ENCODE data around the gene GRB10. TPM values are rescaled to one million over a fixed set of nuclear protein-coding genes. Genes with fewer than 3 reads are reported as not detected.

GRB10 gene
- total RNA-seq, 2 experiments from 2014 or later, result 4.4 TPM

DNA sequence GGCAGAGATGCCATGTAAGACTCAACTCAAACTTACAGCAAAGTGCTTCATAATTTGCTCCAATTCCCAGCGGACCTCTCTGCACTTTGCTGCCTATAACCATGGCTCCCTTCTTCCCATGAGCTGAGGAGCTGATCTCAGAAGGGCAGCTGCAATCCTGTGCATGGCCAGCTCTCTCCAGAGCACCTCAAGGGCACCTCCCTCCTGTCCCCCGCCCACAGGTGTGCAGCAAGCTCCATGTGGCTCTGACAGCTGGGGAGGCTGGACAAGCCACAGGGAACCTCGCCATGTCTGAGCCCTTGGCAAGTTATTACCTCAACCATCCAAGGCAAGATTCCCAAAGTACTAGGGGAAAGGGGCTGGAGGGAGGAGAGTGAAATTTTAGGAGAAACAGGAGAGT, 156.4 kb downstream of the GRB10 start:
- peaks cover 3% of the 10 kb centered on the region for H3K27me3 Mint-ChIP-seq
- CTCF ChIA-PET, result interaction anchor here (1.5 to 1.9 kb wide), 2 partner anchors 11 to 535 kb away, joined by 3 to 6 read pairs; no protein-coding TSS in a partner anchor
- H3K9me3 Mint-ChIP-seq, result no peaks in the 10 kb centered on the region
- no peak overlapping the region for H3K4me3 Mint-ChIP-seq
- no peak overlapping the region for H3K27ac Mint-ChIP-seq
- no peaks in the 10 kb centered on the region for H3K36me3 Mint-ChIP-seq (ENCODE audit: low read depth)
- POLR2A ChIA-PET, result no interaction called here
- DNase-seq, result no peak
- H3K4me1 Mint-ChIP-seq, result no peaks in the 10 kb centered on the region

GRCh38 chr7:50625360-50625759, 157.3 kb downstream of the GRB10 start:
- ChIA-PET POLR2A (no interaction called here), CTCF (interaction anchor here (1.5 to 1.9 kb wide), 2 partner anchors 10 to 536 kb away, joined by 3 to 6 read pairs; no protein-coding TSS in a partner anchor)
- H3K4me1 Mint-ChIP-seq, result no peaks in the 10 kb centered on the region
- no peak overlapping the region for H3K4me3 Mint-ChIP-seq
- no peaks in the 10 kb centered on the region for H3K36me3 Mint-ChIP-seq (ENCODE audit: low read depth)
- no peak for DNase-seq
- no peak overlapping the region for H3K27ac Mint-ChIP-seq
- H3K9me3 Mint-ChIP-seq, result no peaks in the 10 kb centered on the region
- peaks cover 7% of the 10 kb centered on the region for H3K27me3 Mint-ChIP-seq

DNA sequence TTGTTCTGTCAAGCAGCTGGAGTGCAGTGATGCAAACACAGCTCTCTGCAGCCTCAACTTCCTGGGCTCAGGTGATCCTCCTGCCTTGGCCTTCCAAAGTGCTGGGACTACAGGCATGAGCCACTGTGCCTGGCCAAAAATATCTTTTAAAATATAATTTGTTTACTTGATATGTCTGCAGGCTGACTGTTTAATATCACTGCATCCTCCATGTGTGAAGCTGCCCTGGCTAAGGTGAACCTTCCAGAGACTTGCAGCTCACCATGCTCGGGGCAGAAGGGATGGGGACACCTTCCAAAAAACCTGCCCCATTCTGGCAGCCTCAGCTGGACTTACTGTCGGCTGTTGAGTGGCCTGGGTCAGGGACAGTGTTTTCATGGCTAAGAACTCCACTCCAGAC, 159.9 kb downstream of the GRB10 start:
- ChIA-PET CTCF (interaction anchor here (1.1 to 2.5 kb wide), 2 partner anchors 11 to 29 kb away, joined by 3 to 9 read pairs; no protein-coding TSS in a partner anchor), POLR2A (no interaction called here)
- no peaks in the 10 kb centered on the region for H3K36me3 Mint-ChIP-seq (ENCODE audit: low read depth)
- no peak for DNase-seq
- H3K4me3 Mint-ChIP-seq, result no peak overlapping the region
- H3K4me1 Mint-ChIP-seq, result no peaks in the 10 kb centered on the region
- peaks cover 11% of the 10 kb centered on the region for H3K27me3 Mint-ChIP-seq
- H3K9me3 Mint-ChIP-seq, result no peaks in the 10 kb centered on the region
- no peak overlapping the region for H3K27ac Mint-ChIP-seq

DNA sequence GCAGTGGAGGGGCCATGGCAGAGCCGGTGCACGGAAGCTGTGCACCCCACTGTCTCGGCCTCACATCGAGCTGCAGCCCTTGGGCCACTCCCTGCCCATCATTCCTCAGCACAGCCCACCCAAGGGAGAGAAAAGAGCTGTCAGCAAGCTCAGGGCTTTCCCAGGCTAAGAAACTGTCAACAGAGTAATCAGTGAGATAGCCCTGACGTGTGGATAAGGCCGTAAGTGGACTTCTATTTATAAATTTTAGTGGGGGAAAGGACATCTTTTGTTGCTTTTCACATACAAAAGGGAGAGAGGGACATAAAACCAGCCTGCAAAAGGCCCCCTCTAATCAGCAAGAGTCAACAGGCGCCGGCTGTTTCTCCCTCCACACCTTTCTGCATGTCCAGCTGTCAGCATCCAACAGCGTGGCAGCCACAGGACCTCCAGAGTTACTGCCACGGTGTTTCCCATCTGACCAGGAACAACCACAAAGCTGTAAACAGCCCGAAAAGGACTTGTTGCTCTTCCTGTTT, 160.7 kb downstream of the GRB10 start:
- no peaks in the 10 kb centered on the region for H3K4me1 Mint-ChIP-seq
- no peaks in the 10 kb centered on the region for H3K9me3 Mint-ChIP-seq

DNA sequence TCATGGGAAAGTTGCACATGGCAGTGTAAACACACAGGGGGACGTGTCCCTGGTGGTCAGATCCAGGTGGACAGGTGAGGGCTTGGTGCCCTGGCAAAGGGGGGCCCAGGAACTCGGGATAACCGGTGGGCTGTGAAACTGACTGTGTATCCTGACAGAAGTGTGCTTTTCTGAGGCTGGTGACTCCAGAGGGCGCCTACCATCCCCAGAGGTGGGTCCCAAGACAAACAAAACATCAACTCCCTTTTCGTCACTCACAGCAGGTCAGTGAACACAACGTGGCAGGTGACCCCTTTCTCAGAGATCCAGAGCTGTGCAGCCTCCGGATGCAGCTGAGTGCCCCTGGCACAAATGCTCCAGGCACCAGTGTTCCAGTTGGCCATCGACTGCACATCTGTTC, 161.5 kb downstream of the GRB10 start:
- Mint-ChIP-seq H3K4me3 (no peak overlapping the region), H3K36me3 (ENCODE audit: low read depth) (no peaks in the 10 kb centered on the region), H3K27me3 (peaks cover 12% of the 10 kb centered on the region), H3K27ac (no peak overlapping the region), H3K9me3 (no peaks in the 10 kb centered on the region), H3K4me1 (no peaks in the 10 kb centered on the region)
- DNase-seq, result no peak
- CTCF ChIA-PET, result interaction anchor here (2.5 kb wide), 1 partner anchor 10 kb away, joined by 9 read pairs; no protein-coding TSS in a partner anchor
- POLR2A ChIA-PET, result no interaction called here

More for the DNA sequence above, 160.7 kb downstream of the GRB10 start:
- H3K27me3 Mint-ChIP-seq, result peaks cover 11% of the 10 kb centered on the region
- CTCF ChIA-PET, result interaction anchor here (0.8 to 2.5 kb wide), 3 partner anchors 10 to 28 kb away, joined by 3 to 9 read pairs (median 3); no protein-coding TSS in a partner anchor
- H3K4me3 Mint-ChIP-seq, result no peak overlapping the region
- DNase-seq, result peak; percentile 2
- H3K27ac Mint-ChIP-seq, result no peak overlapping the region
- H3K36me3 Mint-ChIP-seq (ENCODE audit: low read depth), result no peaks in the 10 kb centered on the region
- POLR2A ChIA-PET, result no interaction called here

DNA sequence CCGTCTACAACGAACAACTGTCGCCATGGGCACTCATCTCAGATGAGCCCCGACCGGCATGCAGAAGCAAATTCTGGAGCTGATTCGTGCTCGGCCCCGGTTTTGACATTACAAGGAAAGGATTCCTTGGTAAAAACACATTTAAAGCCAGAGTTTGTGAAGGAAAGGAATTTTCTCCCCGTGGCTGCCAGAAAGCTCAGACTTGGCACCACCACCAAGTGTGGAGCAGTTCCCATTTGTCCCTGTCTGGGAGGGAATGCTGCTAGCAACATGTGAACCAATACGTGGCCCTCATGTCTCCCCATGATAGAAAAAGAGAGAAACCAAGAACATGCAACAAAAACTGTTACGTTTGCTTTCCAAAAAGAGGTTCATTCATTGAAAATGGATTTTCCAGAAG, 162.3 kb downstream of the GRB10 start:
- H3K27ac Mint-ChIP-seq, result no peak overlapping the region
- no peaks in the 10 kb centered on the region for H3K36me3 Mint-ChIP-seq (ENCODE audit: low read depth)
- DNase-seq, result no peak
- CTCF ChIA-PET, result no interaction called here
- POLR2A ChIA-PET, result no interaction called here
- peaks cover 12% of the 10 kb centered on the region for H3K27me3 Mint-ChIP-seq
- no peaks in the 10 kb centered on the region for H3K4me1 Mint-ChIP-seq
- H3K9me3 Mint-ChIP-seq, result no peaks in the 10 kb centered on the region
- no peak overlapping the region for H3K4me3 Mint-ChIP-seq

- ChIA-PET CTCF (interaction anchor here (1.0 to 1.5 kb wide), 2 partner anchors 8 to 27 kb away, joined by 3 read pairs; no protein-coding TSS in a partner anchor), POLR2A (no interaction called here)
- Mint-ChIP-seq H3K4me1 (peaks cover 2% of the 10 kb centered on the region), H3K27ac (no peak overlapping the region), H3K27me3 (peaks cover 12% of the 10 kb centered on the region), H3K36me3 (ENCODE audit: low read depth) (no peaks in the 10 kb centered on the region), H3K9me3 (no peaks in the 10 kb centered on the region), H3K4me3 (no peak overlapping the region)
- peak; percentile 3 for DNase-seq
These were observed 163.0 kb downstream of the GRB10 start for GRCh38 chr7:50619684-50620083.

DNA sequence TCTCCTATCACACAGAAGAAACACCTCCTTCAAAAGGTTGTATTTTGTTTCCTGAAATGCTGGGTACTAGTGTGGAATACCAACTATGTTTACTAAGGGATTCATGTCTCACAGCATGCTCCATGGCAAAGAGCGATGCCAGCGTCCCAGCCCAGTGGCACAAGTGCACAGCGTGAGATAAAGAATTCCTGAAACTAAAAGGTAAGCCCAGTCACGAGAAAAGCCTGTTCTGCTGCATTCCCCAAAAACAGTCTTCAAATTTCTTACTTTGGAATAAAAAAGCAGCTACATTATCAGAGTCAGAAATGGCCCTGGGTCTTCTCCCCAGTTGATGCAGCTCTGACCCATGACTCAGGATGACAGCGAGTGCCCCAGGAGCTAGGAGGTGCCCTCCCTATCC, 164.4 kb downstream of the GRB10 start:
- Mint-ChIP-seq H3K9me3 (no peaks in the 10 kb centered on the region), H3K36me3 (ENCODE audit: low read depth) (no peaks in the 10 kb centered on the region), H3K4me1 (peaks cover 13% of the 10 kb centered on the region), H3K4me3 (no peak overlapping the region), H3K27me3 (peaks cover 13% of the 10 kb centered on the region), H3K27ac (no peak overlapping the region)
- CTCF ChIA-PET, result interaction anchor here (1.2 to 1.5 kb wide), 2 partner anchors 9 to 15 kb away, joined by 3 read pairs; no protein-coding TSS in a partner anchor
- DNase-seq, result peak; percentile 4
- POLR2A ChIA-PET, result no interaction called here

- H3K9me3 Mint-ChIP-seq, result no peaks in the 10 kb centered on the region
- H3K4me1 Mint-ChIP-seq, result peaks cover 23% of the 10 kb centered on the region
- peak; percentile 3 for DNase-seq
- CTCF ChIA-PET, result interaction anchor here (0.8 to 1.8 kb wide), 7 partner anchors 10 to 545 kb away, joined by 3 to 6 read pairs (median 4); no protein-coding TSS in a partner anchor
- POLR2A ChIA-PET, result no interaction called here
- H3K36me3 Mint-ChIP-seq (ENCODE audit: low read depth), result no peaks in the 10 kb centered on the region
- peaks cover 14% of the 10 kb centered on the region for H3K27me3 Mint-ChIP-seq
- no peak overlapping the region for H3K27ac Mint-ChIP-seq
- no peak overlapping the region for H3K4me3 Mint-ChIP-seq
These were observed 167.1 kb downstream of the GRB10 start for GRCh38 chr7:50615519-50616080.

DNA sequence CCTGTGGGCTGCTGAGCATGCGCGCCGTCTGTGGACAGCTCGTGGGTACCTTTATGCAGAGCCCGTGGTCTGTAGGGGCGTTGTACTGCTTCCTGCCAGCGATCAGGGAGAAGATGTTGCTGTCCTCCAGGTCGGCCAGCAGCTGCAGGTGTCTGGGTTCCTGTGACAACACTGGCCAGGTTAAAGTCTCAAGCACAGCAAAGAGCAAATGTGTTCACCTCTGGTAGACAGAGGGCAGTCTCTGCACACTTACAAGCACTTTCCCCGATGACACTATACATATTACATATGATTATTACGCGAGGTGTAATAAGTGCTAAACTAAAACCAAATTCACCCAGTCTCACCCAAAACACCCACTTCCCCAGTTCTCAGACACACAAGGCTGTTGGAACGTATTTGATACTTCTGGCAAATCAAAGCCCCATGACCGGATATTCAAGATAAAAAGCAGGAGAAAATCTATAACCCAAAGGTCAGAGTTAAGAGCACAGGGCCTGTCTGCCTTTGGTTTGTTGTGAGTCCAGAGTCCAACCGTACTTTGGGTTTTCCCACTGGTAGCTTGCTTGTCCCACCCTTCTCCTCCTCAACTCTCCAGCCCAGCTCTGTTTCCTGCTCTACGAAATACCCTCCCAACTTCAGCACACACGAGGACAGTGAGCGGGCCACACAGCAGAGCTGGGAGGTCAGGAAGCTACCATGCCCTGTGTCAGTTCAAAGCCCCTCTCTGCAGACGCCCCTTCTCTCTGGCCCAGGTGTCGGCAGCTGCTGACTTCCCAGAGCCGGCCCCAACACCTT, 167.8 kb downstream of the GRB10 start:
- ChIA-PET CTCF (interaction anchor here (0.9 to 1.8 kb wide), 6 partner anchors 10 to 546 kb away, joined by 3 to 6 read pairs (median 4); no protein-coding TSS in a partner anchor), POLR2A (interaction anchor here (0.5 kb wide), 1 partner anchor 45 kb away, joined by 5 read pairs; no protein-coding TSS in a partner anchor)
- Mint-ChIP-seq H3K4me1 (peaks cover 30% of the 10 kb centered on the region), H3K36me3 (ENCODE audit: low read depth) (no peaks in the 10 kb centered on the region), H3K4me3 (no peak overlapping the region), H3K9me3 (no peaks in the 10 kb centered on the region), H3K27ac (peak overlapping the region; percentile 19), H3K27me3 (peaks cover 10% of the 10 kb centered on the region)
- DNase-seq, result peak; percentile 25

- Mint-ChIP-seq H3K4me3 (no peak overlapping the region), H3K36me3 (ENCODE audit: low read depth) (peaks cover under 1% of the 10 kb centered on the region), H3K27me3 (peaks cover 6% of the 10 kb centered on the region), H3K27ac (peak overlapping the region; percentile 54), H3K9me3 (no peaks in the 10 kb centered on the region), H3K4me1 (peaks cover 40% of the 10 kb centered on the region)
- DNase-seq, result no peak
- ChIA-PET POLR2A (no interaction called here), CTCF (interaction anchor here (1.3 to 1.6 kb wide), 2 partner anchors 20 to 108 kb away, joined by 3 to 4 read pairs; no protein-coding TSS in a partner anchor)
These were observed 169.2 kb downstream of the GRB10 start for GRCh38 chr7:50613473-50613872.

DNA sequence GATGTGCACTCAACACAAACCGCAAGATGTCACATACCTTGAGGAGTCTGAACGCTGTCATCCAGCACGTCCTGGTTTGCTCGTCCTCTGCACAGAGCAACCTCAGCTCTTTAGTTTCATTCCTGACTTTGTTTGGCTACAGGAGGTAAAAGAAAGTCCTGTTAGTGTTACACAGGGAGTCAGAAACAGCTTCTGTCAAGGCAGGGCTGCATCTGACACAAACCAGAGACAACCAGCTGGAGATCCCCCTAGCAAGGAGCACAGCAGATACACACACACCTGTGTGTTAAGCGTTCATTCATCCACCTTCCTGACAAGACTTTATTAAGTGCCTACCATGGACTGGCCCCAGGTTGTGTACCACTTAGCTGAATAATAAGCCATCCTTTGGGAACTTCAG, 170.0 kb downstream of the GRB10 start:
- Mint-ChIP-seq H3K36me3 (ENCODE audit: low read depth) (peaks cover 8% of the 10 kb centered on the region), H3K27me3 (peaks cover 6% of the 10 kb centered on the region), H3K27ac (no peak overlapping the region), H3K9me3 (peaks cover 7% of the 10 kb centered on the region), H3K4me3 (no peak overlapping the region), H3K4me1 (peaks cover 47% of the 10 kb centered on the region)
- ChIA-PET POLR2A (no interaction called here), CTCF (interaction anchor here (1.3 to 2.3 kb wide), 3 partner anchors 10 to 107 kb away, joined by 3 to 9 read pairs (median 4); no protein-coding TSS in a partner anchor)
- no peak for DNase-seq
